NOMO-1 treated with DMSO at 0.1 percent for 48 hours (cell line): Measurements from ENCODE around the gene FOXE3.

Experiments
- DNase-seq: peaks from one replicate; lab custom pipeline; 2025; ENCODE audit not compliant: unreplicated experiment; lab: John Stamatoyannopoulos, UW

Gene FOXE3

DNA sequence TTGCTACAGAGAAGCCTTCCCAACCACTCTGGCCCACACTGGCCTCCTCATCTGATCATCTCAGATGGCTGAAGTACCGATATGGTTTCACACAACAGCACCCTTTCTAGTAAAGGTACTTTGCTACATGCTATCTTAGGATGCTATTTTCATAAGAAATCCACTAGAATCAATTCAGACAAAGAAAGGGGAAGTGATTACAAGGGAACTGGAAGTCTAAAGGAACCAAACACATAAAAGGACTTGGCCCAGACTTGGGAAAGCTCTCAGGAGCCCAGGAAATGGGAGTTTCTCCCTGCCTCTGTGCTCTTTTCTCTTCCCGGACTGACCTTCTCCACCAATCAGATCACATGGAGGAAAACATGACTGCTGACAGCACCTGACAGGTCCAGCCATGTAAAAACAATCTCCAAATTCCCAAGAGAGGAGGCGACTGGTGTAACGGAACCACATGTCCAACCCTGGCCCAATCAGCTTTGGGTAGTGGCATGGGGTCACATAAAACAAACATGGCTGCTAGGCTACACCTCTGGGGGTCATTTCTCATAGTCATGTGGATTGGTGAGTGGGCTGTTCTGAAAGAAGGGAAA, 12.7 kb upstream of the FOXE3 start:
- no peak for DNase-seq

GRCh38 chr1:47405697-47406096, 10.4 kb upstream of the FOXE3 start:
- DNase-seq = no peak

- no peak for DNase-seq
These were observed 9.1 kb upstream of the FOXE3 start for GRCh38 chr1:47406966-47407365.

DNA sequence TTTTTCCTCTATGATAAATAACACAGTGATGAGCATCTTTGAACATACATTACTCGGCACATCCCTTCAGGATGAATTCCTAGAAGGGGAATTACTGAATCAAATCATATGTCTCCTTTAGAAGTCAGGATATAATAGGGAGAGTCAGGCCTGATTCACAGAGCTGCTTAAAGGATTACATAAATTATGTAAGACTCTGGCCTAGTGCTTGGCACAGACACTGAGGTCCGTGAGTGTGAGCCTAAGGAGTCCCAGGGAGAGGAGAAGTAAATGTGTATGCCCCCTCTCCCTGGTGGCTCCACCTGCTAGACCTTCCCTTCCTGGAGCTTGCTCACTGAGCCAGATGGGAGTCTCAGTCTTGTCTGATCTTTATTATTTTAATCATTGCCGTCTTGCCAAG, 8.6 kb upstream of the FOXE3 start:
- no peak for DNase-seq

DNA sequence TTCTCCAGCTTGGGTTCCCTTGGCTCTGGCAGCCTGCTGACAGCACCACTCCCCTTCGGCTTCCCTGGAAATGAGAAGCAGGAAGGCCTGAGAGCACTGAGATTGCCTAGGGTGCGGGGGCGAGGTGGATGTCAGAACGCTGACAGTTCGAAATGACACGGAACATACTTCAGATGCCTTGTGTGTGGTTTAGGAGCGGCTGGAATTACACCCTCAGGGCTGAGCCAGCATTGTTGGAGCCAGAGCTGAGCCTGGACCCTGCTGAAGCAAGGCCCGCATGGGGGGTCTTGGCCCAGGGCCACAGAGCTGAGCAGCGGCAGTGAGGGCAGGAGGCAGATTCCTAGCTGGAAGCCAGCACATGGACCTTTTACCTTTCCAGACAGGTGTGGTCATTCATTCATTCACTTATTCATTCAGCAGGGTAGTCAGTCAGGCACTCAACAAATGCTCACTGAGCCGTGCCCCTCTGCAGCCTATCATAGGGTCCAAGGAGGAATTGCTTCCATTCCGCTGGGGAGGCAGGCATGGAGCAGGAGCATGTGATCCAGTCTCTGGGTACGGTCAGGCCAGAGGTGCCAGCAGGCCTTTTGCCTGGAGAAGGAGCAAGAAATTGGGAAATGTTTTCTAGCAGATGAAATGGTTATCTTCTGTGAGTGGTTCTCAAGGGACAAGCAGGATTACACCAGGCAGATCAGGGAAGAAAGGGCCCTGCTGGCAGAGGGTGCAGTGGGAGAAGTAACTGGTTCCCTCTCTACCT, 6.6 kb upstream of the FOXE3 start:
- DNase-seq = no peak

GRCh38 chr1:47410068-47410455, 6.0 kb upstream of the FOXE3 start:
- no peak for DNase-seq

GRCh38 chr1:47411436-47411835, 4.6 kb upstream of the FOXE3 start:
- no peak for DNase-seq

DNA sequence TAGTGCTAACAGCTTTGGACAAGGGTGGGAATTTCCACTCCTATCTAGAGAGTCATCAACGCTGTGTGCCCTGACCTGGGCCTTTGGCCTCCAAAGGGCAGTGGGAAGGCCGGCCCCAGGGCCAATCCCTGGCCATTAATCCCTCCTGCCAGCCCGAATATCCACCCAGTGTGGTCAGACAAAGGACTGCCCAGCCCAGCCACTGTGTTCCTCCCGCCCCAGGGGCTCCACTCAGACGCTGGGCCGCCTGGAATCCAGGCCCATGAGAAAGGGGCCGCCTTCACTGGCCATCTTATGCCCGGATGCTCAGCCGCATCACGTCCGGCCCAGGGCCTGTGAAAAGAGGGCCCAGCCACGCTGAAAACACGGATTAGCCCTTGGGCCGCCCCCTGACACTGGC, 3.6 kb upstream of the FOXE3 start:
- no peak for DNase-seq

- DNase-seq = no peak
These were observed 459 bp downstream of the FOXE3 start for GRCh38 chr1:47416319-47417169.

GRCh38 chr1:47417170-47418044, 1.3 kb downstream of the FOXE3 start:
- DNase-seq = no peak

- no peak for DNase-seq
These were observed 2.0 kb downstream of the FOXE3 start for GRCh38 chr1:47418122-47418521.

- no peak for DNase-seq
These were observed 2.7 kb downstream of the FOXE3 start for GRCh38 chr1:47418681-47419325.

GRCh38 chr1:47420547-47420946, 4.5 kb downstream of the FOXE3 start:
- DNase-seq = no peak

- no peak for DNase-seq
These were observed 7.8 kb downstream of the FOXE3 start for GRCh38 chr1:47423872-47424271.

DNA sequence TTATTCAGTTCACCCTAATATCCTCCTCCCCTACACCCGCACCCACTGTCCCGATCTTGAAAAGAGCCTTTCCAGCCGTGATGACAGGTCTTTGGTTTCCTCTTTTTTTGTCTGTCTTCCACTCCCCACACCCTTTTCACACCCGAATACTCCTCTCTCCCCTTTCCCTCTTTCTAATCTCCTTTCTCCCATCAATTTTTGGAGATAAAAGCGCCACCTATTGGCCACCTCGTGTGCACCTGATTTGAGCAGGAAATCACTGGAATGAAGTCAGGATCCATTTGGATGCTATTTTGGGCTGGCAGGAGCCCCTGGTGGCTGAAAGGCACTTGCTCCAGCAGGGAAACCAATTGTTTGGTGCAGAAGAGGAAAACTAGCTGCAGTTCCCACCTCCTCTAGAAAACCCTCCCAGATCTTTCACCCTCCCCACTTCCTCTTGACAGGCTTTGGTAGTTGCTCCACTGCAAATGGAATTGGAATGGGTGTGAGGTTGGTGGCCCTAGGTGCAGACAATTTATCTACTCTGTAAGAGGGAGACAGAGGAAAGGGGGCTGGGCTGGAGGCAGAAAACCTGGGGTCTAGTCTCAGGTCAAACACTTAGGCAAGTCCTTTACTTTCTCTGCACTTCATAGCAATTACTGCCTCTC, 8.4 kb downstream of the FOXE3 start:
- no peak for DNase-seq

DNA sequence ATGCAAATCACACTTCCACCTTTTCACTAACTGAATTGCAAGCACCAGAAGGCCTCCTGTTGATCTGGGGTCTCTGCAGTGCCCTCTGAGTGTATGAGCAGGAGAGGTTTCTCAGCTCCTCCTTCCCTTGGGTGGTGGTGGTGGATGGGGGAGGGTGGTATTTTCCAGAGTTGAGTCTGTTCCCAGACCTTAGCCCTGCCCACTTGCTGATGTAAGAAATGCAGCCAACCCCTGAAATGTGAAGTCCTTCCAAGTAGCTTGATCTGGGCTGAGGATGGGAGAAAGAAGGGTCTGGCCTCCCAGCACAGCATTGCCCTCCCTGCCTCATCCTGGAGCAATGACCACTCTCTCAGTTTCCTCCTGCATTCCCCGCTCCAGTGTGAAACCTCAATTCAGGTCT, 15.4 kb downstream of the FOXE3 start:
- no peak for DNase-seq

- peak; percentile 62 for DNase-seq
These were observed 16.3 kb downstream of the FOXE3 start for GRCh38 chr1:47432071-47433036.

- no peak for DNase-seq
These were observed 16.9 kb downstream of the FOXE3 start for GRCh38 chr1:47433037-47433421.

GRCh38 chr1:47433477-47434050, 17.5 kb downstream of the FOXE3 start:
- no peak for DNase-seq
